Measurements from ENCODE around the gene CSGALNACT2. TPM values are rescaled to one million over a fixed set of nuclear protein-coding genes. Genes with fewer than 3 reads are reported as not detected.

The CSGALNACT2 gene
- total RNA-seq, 1 donor: 17.3 TPM

DNA sequence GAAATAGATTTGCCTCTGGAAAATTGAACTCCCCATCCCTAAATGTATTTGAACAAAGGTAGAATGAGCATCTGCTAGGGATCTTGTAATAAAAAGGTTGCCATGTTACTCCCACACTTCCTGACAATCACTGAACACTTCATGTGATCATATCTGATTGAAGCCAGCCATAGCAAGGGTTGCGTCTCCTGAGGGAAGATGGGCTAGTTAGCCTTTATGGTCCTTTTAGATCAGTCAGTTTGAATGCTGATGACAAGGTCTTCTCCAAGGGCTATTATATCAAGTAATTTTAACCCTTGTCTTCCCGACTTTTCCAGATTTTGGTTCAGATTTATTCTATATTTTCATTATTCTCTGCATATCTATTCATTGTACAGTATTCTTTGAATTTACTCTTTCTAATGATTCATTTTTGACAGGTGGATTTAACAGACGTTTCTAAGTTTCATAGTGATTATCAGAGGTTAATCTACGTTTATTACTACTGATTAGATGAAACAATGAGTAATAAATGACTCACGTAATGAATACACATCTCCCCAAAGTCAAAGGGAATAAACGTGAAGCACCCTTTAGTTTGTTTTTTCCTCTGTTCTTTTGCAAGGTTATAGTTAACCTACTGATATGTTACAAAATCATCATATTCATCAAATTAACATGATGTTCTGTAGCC lies 28.1 kb downstream of the CSGALNACT2 start:
- no peak overlapping the region for H3K4me3 ChIP-seq (ENCODE audit: low read depth, low read length)
- no peak for TF ChIP-seq CTCF (IDR thresholded peaks at IDR 0.05; ENCODE audit: insufficient read depth, low read depth, low read length)
- DNase-seq (ENCODE audit: low read depth): no peak

DNA sequence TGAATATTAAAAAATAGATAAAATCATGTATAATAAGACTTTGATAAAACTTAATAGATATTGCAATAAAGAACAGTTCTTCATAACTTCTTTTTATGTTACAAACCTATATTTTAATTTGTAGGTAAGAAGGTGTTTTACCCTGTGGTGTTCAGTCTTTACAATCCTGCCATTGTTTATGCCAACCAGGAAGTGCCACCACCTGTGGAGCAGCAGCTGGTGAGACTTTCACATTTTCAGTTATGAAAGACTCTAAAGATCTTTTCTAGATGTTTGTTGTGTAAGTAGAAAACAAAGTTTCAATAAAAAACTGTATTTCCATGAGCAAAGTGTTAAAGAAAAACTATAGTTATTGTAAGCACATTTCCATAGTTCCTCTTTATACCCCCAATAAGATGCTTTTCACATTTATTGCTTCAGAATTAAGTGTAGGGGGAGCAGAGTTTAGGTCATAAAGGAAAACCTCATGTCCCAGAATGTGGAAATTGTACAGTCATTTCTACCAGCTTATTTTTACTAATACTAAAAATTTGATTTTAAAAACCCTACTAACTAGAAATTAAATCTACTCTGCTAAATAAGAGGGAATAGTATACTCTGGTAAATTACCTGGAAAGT lies 28.7 kb downstream of the CSGALNACT2 start:
- no peak overlapping the region for H3K4me3 ChIP-seq (ENCODE audit: low read depth, low read length)
- DNase-seq (ENCODE audit: low read depth): no peak
- TF ChIP-seq CTCF (IDR thresholded peaks at IDR 0.05; ENCODE audit: insufficient read depth, low read depth, low read length): no peak

DNA sequence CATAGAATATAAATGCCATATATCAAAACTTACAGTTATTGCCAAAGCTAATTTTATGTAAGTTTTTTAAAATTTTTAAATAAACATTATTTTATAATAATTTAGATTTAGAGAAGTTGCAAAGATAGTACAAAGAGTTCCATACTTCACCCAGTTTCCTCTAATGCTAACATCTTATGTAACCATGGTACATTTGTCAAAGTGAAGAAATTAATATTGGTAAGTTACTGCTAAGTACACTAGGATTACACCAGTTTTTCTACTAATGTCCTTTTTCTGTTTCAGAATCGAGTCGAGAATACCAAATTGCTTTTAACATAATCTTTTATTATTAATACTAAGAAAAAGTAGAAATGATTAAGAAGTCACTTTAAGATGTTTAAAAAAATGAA lies 29.2 kb downstream of the CSGALNACT2 start:
- DNase-seq (ENCODE audit: low read depth): no peak
- TF ChIP-seq CTCF (IDR thresholded peaks at IDR 0.05; ENCODE audit: insufficient read depth, low read depth, low read length): no peak
- no peak overlapping the region for H3K4me3 ChIP-seq (ENCODE audit: low read depth, low read length)

DNA sequence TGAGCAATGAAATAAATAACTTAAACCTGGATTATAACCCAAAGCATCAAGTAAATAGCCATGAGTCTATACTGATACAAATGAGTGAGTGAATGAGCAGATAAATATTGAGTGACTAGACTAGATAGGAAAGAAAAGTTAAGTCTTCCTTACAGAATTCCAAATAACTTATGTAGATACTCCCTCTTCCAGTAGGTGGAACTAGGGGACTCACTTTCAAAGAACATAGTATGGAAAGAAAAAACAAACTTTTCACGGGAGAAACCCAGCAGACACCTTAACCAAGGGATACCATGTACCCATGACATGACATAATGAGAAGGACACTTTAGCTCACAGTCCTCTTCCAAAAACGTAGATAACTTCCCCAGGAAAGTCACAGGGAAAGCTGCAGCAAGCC lies 32.2 kb downstream of the CSGALNACT2 start:
- peak; percentile 35 for DNase-seq (ENCODE audit: low read depth)
- peak; percentile 51 for TF ChIP-seq CTCF (IDR thresholded peaks at IDR 0.05; ENCODE audit: insufficient read depth, low read depth, low read length)
- no peak overlapping the region for H3K4me3 ChIP-seq (ENCODE audit: low read depth, low read length)

- no peak overlapping the region for H3K4me3 ChIP-seq (ENCODE audit: low read depth, low read length)
- TF ChIP-seq CTCF (IDR thresholded peaks at IDR 0.05; ENCODE audit: insufficient read depth, low read depth, low read length): no peak
- peak; percentile 19 for DNase-seq (ENCODE audit: low read depth)
These were observed 34.4 kb downstream of the CSGALNACT2 start for GRCh38 chr10:43172645-43173044.

GRCh38 chr10:43173120-43173519 lies 34.9 kb downstream of the CSGALNACT2 start:
- H3K4me3 ChIP-seq (ENCODE audit: low read depth, low read length): no peak overlapping the region
- no peak for TF ChIP-seq CTCF (IDR thresholded peaks at IDR 0.05; ENCODE audit: insufficient read depth, low read depth, low read length)
- DNase-seq (ENCODE audit: low read depth): no peak

All from fibroblast of villous mesenchyme (primary cell).